Sciatic nerve (tissue), 2 donors: Measurements from ENCODE around the gene MRPL23. TPM values are rescaled to one million over a fixed set of nuclear protein-coding genes. Genes with fewer than 3 reads are reported as not detected.
A peak's percentile ranks its signal among the peaks of the same experiment; 100 is the strongest.

Source experiments
- ATAC-seq: fragments of 200-7000 bp; cut with Tn5 transposase; one replicate; pipeline ENCODE4 v1.9.1; 2020; ENCODE audit warnings: mild to moderate bottlenecking, moderate library complexity
- DNase-seq: peaks from one replicate; pipeline ENCODE4 v3.0.0-alpha.2; 2020; ENCODE audit warnings: low spot score
- intact Hi-C: fragments of 100-400 bp; cut with DNase I; formaldehyde crosslinking; loops from one replicate; pipeline ENCODE4 v1.14.2; 2022
- total RNA-seq: library from RNA; stranded (reverse); fragmentation: NEBNext Ultra II Directional; extraction: Animal tissue kit (Norgen Biotek cat#: 25700); gene quantifications from one replicate; pipeline ENCODE4 v1.2.1, GENCODE V29; 2021
- donor health status: DM: no; HTN: no; CAD: no.
- donor health status: DM: no; HTN: no; CAD: no.

Gene MRPL23
- total RNA-seq, 1 donor from 2014 or later: 39.5 TPM

- DNase-seq (no peak), ATAC-seq (peak; percentile 46)
- intact Hi-C loops: no loop called here
These were observed 16.7 kb upstream of the MRPL23 start for GRCh38 chr11:1930462-1930830.

DNA sequence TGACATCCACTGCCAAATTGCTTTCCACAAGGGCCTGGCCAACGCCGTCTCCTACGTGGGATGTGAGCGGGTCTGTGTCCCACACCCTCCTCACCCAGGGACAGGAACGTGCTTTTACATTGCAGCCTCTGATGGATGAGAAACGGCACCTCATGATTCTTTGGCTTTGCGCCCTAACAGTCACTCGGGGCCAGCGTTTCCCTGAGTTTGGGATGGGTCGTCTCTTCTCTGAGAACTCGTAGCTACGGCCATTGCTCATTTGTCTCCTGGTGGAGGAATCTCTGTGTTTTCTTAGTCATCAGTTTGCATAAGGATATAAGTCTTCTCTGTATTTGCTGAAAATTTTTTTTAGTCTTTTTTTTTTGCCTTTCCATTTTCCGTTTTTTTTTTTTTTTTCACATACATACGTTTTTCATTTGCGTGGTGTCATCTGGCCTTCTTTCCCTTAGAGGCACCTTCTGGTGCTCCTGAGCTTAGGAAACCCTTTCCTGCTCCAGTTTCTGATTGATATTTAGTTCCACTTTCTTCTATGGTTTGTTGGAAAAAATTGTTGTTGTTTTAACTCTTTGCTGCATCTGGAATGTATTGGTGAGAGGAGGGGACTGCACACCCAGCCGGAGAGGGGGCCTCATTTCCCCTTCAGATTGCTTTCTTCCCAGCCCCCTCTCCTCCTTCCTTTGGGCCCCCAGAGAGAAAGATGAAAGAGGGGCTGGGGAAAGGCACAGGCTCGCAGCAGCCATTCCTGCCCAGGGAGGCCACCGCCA lies 15.6 kb upstream of the MRPL23 start:
- DNase-seq: no peak
- peak; percentile 59 for ATAC-seq
- intact Hi-C loops: no loop called here

GRCh38 chr11:1932105-1932480 lies 15.0 kb upstream of the MRPL23 start:
- no peak for ATAC-seq
- intact Hi-C loops: no loop called here
- no peak for DNase-seq

GRCh38 chr11:1932681-1933080 lies 14.5 kb upstream of the MRPL23 start:
- ATAC-seq: no peak
- no peak for DNase-seq
- intact Hi-C loops: no loop called here

DNA sequence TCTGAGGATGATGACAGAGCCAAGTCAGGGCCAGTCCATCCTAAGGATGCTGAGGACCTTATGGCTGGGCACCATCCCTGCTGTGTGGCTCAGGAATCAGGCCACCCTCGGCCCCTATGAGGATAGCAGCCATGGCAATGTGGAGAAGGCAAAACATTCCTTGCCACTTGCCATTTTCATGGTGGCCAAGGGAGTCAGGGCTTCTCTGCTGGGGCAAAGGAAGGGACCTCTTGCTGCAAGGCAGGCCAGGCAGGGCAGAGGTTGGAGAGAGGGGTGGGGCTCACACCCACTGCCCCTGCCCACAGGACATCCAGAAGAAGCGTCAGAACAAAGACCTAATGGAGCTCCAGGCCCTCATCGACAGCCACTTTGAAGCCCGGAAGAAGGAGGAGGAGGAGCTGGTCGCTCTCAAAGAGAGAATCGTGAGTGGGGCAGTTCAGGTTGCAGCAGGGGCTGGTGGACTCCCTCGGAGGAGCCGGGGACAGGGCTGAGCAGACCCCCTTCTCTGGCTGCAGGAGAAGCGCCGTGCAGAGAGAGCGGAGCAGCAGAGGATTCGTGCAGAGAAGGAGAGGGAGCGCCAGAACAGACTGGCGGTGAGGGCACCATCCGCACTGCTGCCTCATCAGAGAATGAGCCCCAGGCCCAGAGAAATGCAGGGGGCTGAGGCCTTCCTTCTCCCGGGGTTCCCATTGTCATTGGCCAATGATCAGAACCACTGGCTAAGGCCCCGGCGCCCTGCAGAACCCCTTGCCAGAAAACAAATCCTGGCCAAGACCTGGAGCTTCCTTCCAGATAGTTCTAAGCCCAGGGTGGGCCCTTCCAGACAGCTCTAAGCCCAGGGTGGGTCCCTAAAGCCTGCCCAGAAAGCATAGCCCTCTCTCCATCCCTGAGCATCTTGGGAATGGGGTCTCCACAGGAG lies 13.5 kb upstream of the MRPL23 start:
- peak; percentile 22 for DNase-seq
- ATAC-seq: no peak
- intact Hi-C loops: no loop called here

GRCh38 chr11:1934335-1935155 lies 12.6 kb upstream of the MRPL23 start:
- intact Hi-C loops: no loop called here
- no peak for ATAC-seq
- peak; percentile 53 for DNase-seq

GRCh38 chr11:1935156-1936071 lies 11.7 kb upstream of the MRPL23 start:
- ATAC-seq (no peak), DNase-seq (peak; percentile 57)
- intact Hi-C loops: no loop called here

DNA sequence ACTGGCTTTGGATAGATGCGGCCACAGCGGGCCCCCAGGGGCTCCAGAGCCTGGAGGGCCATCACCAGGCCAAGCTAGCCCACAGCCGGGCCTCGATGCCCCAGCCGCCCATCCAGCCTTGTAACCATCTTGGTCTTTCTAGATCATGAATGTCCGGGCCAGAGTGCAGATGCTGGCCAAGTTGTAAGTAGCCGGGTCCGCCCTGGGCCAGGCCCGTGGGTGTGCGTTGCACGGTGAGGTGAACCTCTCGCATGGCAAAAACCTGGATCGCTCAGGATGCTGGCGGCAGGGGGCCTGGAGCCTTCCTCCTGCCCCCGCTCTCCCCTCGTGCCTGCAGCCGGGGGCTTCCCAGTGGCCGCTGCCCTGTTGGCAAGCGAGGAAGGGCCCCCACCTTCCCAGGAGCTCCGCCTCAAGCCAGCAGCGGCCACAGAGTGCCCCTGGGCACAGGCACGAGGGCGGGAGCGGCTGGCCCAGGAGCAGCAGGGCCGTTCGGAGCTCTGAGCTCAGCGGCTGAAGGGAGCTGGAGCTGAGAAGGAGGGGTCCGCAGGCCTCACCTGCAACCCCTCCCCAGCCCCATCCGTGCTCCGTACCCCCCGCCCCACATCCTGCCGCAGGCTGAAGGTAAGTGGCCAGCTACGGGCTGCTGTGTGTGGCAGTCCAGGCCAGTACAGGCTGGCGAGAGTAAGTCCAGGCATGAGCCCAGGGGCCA lies 10.9 kb upstream of the MRPL23 start:
- DNase-seq: peak; percentile 51
- intact Hi-C loops: no loop called here
- ATAC-seq: no peak

DNA sequence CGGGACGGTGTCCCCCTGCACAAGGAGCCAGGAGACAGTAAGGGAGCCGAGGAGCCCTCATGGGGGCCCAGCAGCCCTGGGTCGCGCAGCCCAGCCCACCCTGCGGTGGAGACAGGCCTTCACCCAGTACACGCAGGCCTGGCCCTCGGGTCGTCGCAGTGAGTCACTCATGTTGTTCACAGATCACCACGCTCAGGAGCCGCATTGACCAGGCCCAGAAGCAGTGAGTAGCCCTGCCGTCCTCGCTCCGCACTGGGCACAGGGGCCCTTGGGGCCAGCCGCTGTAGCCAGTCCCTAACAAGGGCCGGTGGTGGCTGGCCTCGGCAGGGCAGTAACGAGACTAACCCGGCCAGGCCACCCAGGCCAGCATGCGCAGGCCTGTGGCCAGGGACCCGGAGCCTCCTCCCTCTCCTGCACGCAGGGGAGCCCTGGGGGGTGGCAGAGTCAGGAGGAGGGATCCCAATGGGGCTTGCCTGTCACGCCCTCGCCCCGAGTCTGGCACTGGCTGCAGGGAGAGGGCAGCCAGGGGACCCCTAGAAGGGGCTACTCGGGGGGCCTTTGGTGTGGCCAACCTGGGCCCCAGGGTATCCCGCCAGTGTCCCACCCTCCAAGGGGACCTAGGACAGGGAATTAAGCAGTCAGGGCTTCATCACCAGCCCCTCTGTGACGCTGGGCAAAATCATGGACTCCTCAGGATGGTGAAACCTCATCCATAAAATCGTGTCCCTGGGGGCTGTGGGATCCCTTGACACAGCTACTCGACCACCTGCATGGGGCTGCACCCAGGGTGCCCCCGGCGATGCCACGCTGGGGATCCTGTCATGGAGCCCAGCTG lies 10.1 kb upstream of the MRPL23 start:
- ATAC-seq (no peak), DNase-seq (no peak)
- intact Hi-C loops: no loop called here

GRCh38 chr11:1937616-1938342 lies 9.4 kb upstream of the MRPL23 start:
- intact Hi-C loops: no loop called here
- DNase-seq (peak; percentile 60), ATAC-seq (no peak)

GRCh38 chr11:1938343-1939005 lies 8.7 kb upstream of the MRPL23 start:
- peak; percentile 57 for DNase-seq
- ATAC-seq: no peak
- intact Hi-C loops: no loop called here

GRCh38 chr11:1939006-1939625 lies 8.0 kb upstream of the MRPL23 start:
- peak; percentile 30 for ATAC-seq
- intact Hi-C loops: no loop called here
- DNase-seq: peak; percentile 58

DNA sequence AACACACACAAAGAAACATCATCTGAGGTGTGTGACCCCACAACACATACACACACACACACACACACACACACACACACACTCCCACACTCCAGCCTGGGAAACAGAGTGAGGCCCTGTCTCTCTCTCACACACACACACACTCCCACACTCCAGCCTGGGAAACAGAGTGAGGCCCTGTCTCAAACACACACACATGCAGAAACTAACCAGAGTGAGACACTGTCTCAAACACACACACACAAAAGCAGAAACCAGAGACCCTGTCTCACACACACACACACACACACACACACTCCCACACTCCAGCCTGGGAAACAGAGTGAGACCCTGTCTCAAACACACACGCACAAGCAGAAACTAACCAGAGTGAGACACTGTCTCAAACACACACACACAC lies 7.3 kb upstream of the MRPL23 start:
- ATAC-seq (peak; percentile 58), DNase-seq (peak; percentile 55)
- intact Hi-C loops: loop anchor here (5.0 kb wide), 1 partner anchor 42 kb away; no protein-coding TSS in a partner anchor

GRCh38 chr11:1942558-1943260 lies 4.4 kb upstream of the MRPL23 start:
- ATAC-seq (no peak), DNase-seq (peak; percentile 54)
- intact Hi-C loops: loop anchor here (5.0 kb wide), 1 partner anchor 45 kb away; no protein-coding TSS in a partner anchor

DNA sequence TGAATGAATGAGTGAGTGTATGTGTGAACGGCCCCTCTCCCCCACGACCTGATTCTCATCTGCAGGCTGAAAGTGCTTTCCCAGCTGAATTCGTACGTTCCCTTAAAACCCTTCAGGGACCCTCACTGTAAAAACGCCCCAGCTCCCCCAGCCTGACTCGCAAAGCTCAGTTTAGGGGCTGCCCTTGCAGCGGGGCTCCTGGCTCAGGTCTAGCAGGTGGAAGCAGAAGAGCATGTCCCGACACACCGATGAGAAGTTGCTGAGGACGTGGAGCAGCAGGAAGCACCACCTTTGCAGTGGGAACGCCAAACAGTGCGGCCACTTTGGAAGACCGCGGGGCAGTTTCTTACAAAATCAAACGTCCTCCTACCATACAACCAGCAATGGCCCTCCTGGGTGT lies 3.6 kb upstream of the MRPL23 start:
- DNase-seq (peak; percentile 50), ATAC-seq (no peak)
- intact Hi-C loops: loop anchor here (5.0 kb wide), 1 partner anchor 46 kb away; no protein-coding TSS in a partner anchor
